GM12878 (cell line): Measurements from ENCODE around the gene DRAP1. TPM values are rescaled to one million over a fixed set of nuclear protein-coding genes. Genes with fewer than 3 reads are reported as not detected.

Source experiments
- ATAC-seq: fragments of 200-7000 bp; cut with Tn5 transposase; 3 replicates; pipeline ENCODE4 v1.9.1; 2020; ENCODE audit warnings: mild to moderate bottlenecking, moderate library complexity
- BruUV-seq: library from RNA; stranded (reverse); fragments of 400-500 nt; replicated peaks from 2 replicates; lab custom pipeline; 2021; lab: Mats Ljungman, UMichigan
- CTCF ChIA-PET: fragments of 300-600 bp; sonication (Branson Sonifier 250); formaldehyde crosslinking; extraction: SDS; loops from one replicate; lab custom pipeline; 2021; ENCODE audit warnings: inconsistent platforms; lab: Yijun Ruan, JAX
- POLR2A ChIA-PET: fragments of 350-600 bp; formaldehyde crosslinking; extraction: SDS; loops from one replicate; lab custom pipeline; 2021; ENCODE audit warnings: inconsistent platforms; lab: Charles Lee
- RAD21 ChIA-PET: fragments of 300-600 bp; sonication (Branson Sonifier 250); formaldehyde crosslinking; loops from one replicate; lab custom pipeline; 2023; ENCODE audit warnings: antibody characterized with exemption; ENCODE audit not compliant: unreplicated experiment; lab: Charles Lee
- SMC1A ChIA-PET: fragments of 300-600 bp; sonication (Branson Sonifier 250); formaldehyde crosslinking; loops from one replicate; lab custom pipeline; 2023; ENCODE audit not compliant: unreplicated experiment, uncharacterized antibody; lab: Charles Lee
- DNase-seq: peaks from one replicate; pipeline ENCODE4 v3.0.0-alpha.2; 2011; ENCODE audit warnings: low read depth, low spot score
- FAIRE-seq: peaks from 3 replicates; lab custom pipeline; 2011; peaks lifted over from hg19 to GRCh38; lab: Jason Lieb, UNC
- H2AFZ ChIP-seq: 2 replicates; pipeline ENCODE4 v1.6.0; 2011; ENCODE audit warnings: low read depth, low read length, control low read depth; ENCODE audit not compliant: control insufficient read depth
- H3K27ac ChIP-seq: 2 replicates; pipeline ENCODE4 v1.5.1; 2011; ENCODE audit warnings: control low read depth; ENCODE audit not compliant: control insufficient read depth, insufficient read depth
- H3K27me3 ChIP-seq, 2 experiments: replicated peaks in 1 of 2; 2 replicates each; pipeline versions ENCODE4 v1.6.0 to v1.6.1; 2011; ENCODE audit warnings: low read length in 1 of 2; ENCODE audit not compliant: control insufficient read depth in 2 of 2, insufficient read depth in 2 of 2
- H3K36me3 ChIP-seq, 2 experiments: 2 replicates each; pipeline ENCODE4 v1.5.1; 2011; ENCODE audit warnings: low read length in 1 of 2; ENCODE audit not compliant: control insufficient read depth in 2 of 2, insufficient read depth in 2 of 2
- H3K4me1 ChIP-seq: 2 replicates; pipeline ENCODE4 v1.6.1; 2011; ENCODE audit warnings: mild to moderate bottlenecking, low read length, moderate library complexity, mixed read lengths; ENCODE audit not compliant: control insufficient read depth, insufficient read depth
- H3K4me2 ChIP-seq: 2 replicates; pipeline ENCODE4 v1.6.0; 2011; ENCODE audit warnings: control low read depth; ENCODE audit not compliant: control insufficient read depth, insufficient read depth
- H3K4me3 ChIP-seq: fragments of 200-600 bp; sonication (generic); 2 replicates; pipeline ENCODE4 v1.5.1; 2016
- H3K79me2 ChIP-seq: 2 replicates; pipeline ENCODE4 v1.6.0; 2011; ENCODE audit warnings: low read length; ENCODE audit not compliant: control insufficient read depth, insufficient read depth
- H3K9ac ChIP-seq: 2 replicates; pipeline ENCODE4 v1.8.0; 2011; ENCODE audit warnings: low read length, control low read depth, mixed read lengths; ENCODE audit not compliant: control insufficient read depth, insufficient read depth
- H3K9me3 ChIP-seq: replicated peaks from 3 replicates; pipeline ENCODE4 v1.5.1; 2011; ENCODE audit warnings: mild to moderate bottlenecking, low read length; ENCODE audit not compliant: control insufficient read depth, insufficient read depth
- H4K20me1 ChIP-seq: 2 replicates; pipeline ENCODE4 v1.6.0; 2011; ENCODE audit not compliant: control insufficient read depth, insufficient read depth
- ATF7 ChIP-seq: fragments of 450-650 bp; IDR thresholded peaks from 2 replicates; pipeline ENCODE4 v1.6.1; 2016; ENCODE audit warnings: low read depth, mild to moderate bottlenecking
- BHLHE40 ChIP-seq, 2 experiments: fragments of 450-650 bp in 1 of 2; IDR thresholded peaks; 2 replicates each; pipeline ENCODE4 v1.6.1; 2011 to 2017; ENCODE audit warnings: low read depth in 2 of 2, borderline replicate concordance in 1 of 2, improper control_type of control experiment in 1 of 2, low read length in 1 of 2, mild to moderate bottlenecking in 1 of 2
- BRCA1 ChIP-seq: IDR thresholded peaks from 2 replicates; pipeline ENCODE4 v1.6.1; 2011; ENCODE audit warnings: low read depth, low read length, improper control_type of control experiment
- CEBPB ChIP-seq, 2 experiments: fragments of 150-350 bp in 1 of 2; IDR thresholded peaks; 2 replicates each; pipeline ENCODE4 v1.6.1; 2012 to 2014; ENCODE audit warnings: low read depth in 2 of 2, low read length in 2 of 2, borderline replicate concordance in 1 of 2, inconsistent platforms in 1 of 2
- CHD2 ChIP-seq: IDR thresholded peaks from 2 replicates; pipeline ENCODE4 v1.6.1; 2011; ENCODE audit warnings: low read depth, low read length, improper control_type of control experiment, borderline replicate concordance
- ESRRA ChIP-seq: IDR thresholded peaks from 2 replicates; pipeline ENCODE4 v1.6.1; 2012; ENCODE audit warnings: mild to moderate bottlenecking, low read length, improper control_type of control experiment
- FOS ChIP-seq: IDR thresholded peaks from 3 replicates; pipeline ENCODE4 v1.6.1; 2011; ENCODE audit warnings: borderline replicate concordance; ENCODE audit not compliant: insufficient read length; ENCODE audit errors: extremely low read depth
- FOXM1 ChIP-seq: IDR thresholded peaks from 2 replicates; pipeline ENCODE4 v1.6.1; 2012; ENCODE audit warnings: low read depth, mild to moderate bottlenecking, inconsistent platforms, low read length, moderate library complexity
- LARP7 ChIP-seq: fragments of 450-650 bp; IDR thresholded peaks from 2 replicates; pipeline ENCODE4 v1.6.1; 2017; ENCODE audit warnings: mild to moderate bottlenecking
- MYB ChIP-seq: fragments of 150-350 bp; IDR thresholded peaks from 2 replicates; pipeline ENCODE4 v1.6.1; 2014; ENCODE audit warnings: mild to moderate bottlenecking, low read depth, low read length, borderline replicate concordance
- NBN ChIP-seq: fragments of 450-650 bp; IDR thresholded peaks from 2 replicates; pipeline ENCODE4 v1.6.1; 2016
- PAX5 ChIP-seq: IDR thresholded peaks from 2 replicates; pipeline ENCODE4 v1.6.1; 2011; ENCODE audit warnings: low read depth, low read length, borderline replicate concordance
- PAX8 ChIP-seq: fragments of 450-650 bp; IDR thresholded peaks from 2 replicates; pipeline ENCODE4 v1.6.1; 2017; ENCODE audit warnings: mild to moderate bottlenecking, moderate library complexity
- RAD21 ChIP-seq: IDR thresholded peaks from 2 replicates; pipeline ENCODE4 v1.6.1; 2011; ENCODE audit warnings: mild to moderate bottlenecking, low read depth, low read length, moderate library complexity; ENCODE audit not compliant: insufficient read depth
- RELA ChIP-seq: fragments of 450-650 bp; IDR thresholded peaks from 2 replicates; pipeline ENCODE4 v1.8.0; 2014; ENCODE audit warnings: borderline replicate concordance; ENCODE audit not compliant: partially characterized antibody
- SPI1 ChIP-seq: IDR thresholded peaks from 2 replicates; pipeline ENCODE4 v1.6.1; 2011; ENCODE audit warnings: low read depth, mild to moderate bottlenecking, low read length, moderate library complexity, borderline replicate concordance; ENCODE audit not compliant: insufficient read depth
- TARDBP ChIP-seq: IDR thresholded peaks from 2 replicates; pipeline ENCODE4 v1.6.1; 2016; ENCODE audit warnings: borderline replicate concordance
- WGBS: methylation state at CpG from one replicate; pipeline ENCODE4 v1.1.6; 2016; ENCODE audit warnings: low lambda C conversion rate; ENCODE audit not compliant: insufficient replicate concordance, insufficient coverage; ENCODE audit errors: missing lambda C conversion rate; 5-methylcytosine and 5-hydroxymethylcytosine counted together
- in situ Hi-C: fragments of 300-500 bp; cut with MboI; formaldehyde crosslinking; loops from 9 replicates; pipeline ENCODE4 v1.14.3; 2018; ENCODE audit warnings: mixed read lengths
- intact Hi-C: fragments of 100-400 bp; cut with micrococcal nuclease; formaldehyde crosslinking; loops from one replicate; pipeline ENCODE4 v1.14.2; 2022; ENCODE audit not compliant: unreplicated experiment
- polyA plus RNA-seq, 11 experiments: library from polyadenylated mRNA; depleted of rRNA in 4 of 11; unstranded in 6 of 11; stranded (reverse) in 5 of 11; fragments of >200 nt; fragmentation: Nextera tagmentation in 4 of 11; fragmentation: Illumina TruSeq in 1 of 11; extraction: Ambion mirVana in 4 of 11; extraction: Trizol in 1 of 11; gene quantifications; 1 replicate in 1 of 11; 2 replicates in 10 of 11; pipeline versions ENCODE4 v1.2.1 to v1.2.3, GENCODE V29; 2011 to 2016; ENCODE audit warnings: inconsistent platforms in 2 of 11, missing spikeins in 2 of 11, low read depth in 1 of 11
- total RNA-seq, 4 experiments: library from RNA; depleted of rRNA in 3 of 4; stranded (reverse); fragments of >200 nt in 3 of 4; fragmentation: Illumina TruSeq in 1 of 4; extraction: Trizol in 1 of 4; gene quantifications; 2 replicates each; pipeline versions ENCODE4 v1.2.1 to v1.2.3, GENCODE V29; 2013 to 2021
- TF ChIP-seq, protein P1 (sequence below): fragments of 450-650 bp; formaldehyde crosslinking; IDR thresholded peaks from 2 replicates; pipeline ENCODE4 v1.5.0; 2022; ENCODE audit warnings: mild to moderate bottlenecking, missing genetic modification characterization

Gene DRAP1
- total and polyA plus RNA-seq, 10 of the 15 experiments (the other 5 are each of a cell fraction or from before 2014, with no cell fraction given) = 9.4 to 163 (median 114) TPM

DNA sequence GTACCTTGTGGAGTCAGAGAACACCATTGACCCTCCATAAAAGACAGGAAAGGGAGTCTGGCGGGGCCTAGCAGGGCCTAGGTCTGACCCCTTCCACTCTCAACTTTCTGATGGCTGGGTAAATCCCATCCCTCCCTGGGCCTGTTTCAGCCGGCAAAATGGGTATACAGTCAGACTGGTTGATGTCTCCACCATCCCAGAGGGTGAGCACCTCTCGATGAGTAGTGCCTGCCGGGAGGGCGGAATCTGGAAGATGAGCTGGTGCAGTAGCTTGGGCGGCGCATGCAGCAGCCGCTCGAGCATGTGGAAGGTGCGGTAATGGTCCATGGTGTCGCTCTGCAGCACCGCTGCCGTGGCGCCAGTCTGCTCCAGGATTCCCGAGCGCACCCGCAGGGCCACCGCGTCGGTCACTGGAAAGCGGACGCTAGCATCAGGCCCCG lies 31.5 kb upstream of the DRAP1 start (continued):
- TF ChIP-seq ESRRA = no peak

DNA sequence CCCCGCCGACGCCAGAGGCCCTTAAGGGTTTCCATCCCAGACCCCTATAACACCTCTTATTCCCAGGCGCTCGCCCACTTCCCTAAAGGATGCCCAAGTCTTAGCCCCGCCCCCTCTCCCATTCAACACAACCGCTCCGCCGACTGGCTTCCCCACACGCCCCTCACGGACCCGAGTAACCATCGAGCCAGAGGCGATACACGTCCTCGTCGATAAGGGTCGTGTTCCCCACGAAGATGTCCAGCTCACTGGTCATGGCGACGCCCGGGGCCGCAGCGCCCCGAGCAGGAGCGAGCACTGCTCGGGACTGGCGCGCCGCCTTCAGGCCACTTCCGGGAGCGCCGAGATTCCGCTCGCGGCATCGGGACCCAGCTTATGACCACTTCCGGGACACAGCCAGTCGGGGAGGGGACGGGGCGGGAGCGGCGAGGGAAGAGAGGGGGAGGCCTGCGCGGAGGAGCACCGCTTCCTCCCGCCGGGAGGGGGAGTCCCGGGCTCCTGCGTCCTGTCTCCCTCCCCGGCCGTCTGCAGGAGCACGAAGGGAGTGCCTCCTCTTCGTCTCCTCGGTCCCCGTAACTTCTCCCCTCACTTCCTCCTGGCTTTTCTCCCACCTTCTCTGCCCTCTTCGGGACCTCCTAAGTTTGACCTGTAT lies 30.9 kb upstream of the DRAP1 start, which contains the start of gene FIBP:
FIBP (minus strand) TSS at position 309 of the 652 bp plus-strand sequence; CDS start at position 256, 53 bp downstream.
- peaks cover 48% of the 10 kb centered on the region for H3K79me2 ChIP-seq
- in situ Hi-C loops = no loop called here
- TF ChIP-seq, protein P1, sequence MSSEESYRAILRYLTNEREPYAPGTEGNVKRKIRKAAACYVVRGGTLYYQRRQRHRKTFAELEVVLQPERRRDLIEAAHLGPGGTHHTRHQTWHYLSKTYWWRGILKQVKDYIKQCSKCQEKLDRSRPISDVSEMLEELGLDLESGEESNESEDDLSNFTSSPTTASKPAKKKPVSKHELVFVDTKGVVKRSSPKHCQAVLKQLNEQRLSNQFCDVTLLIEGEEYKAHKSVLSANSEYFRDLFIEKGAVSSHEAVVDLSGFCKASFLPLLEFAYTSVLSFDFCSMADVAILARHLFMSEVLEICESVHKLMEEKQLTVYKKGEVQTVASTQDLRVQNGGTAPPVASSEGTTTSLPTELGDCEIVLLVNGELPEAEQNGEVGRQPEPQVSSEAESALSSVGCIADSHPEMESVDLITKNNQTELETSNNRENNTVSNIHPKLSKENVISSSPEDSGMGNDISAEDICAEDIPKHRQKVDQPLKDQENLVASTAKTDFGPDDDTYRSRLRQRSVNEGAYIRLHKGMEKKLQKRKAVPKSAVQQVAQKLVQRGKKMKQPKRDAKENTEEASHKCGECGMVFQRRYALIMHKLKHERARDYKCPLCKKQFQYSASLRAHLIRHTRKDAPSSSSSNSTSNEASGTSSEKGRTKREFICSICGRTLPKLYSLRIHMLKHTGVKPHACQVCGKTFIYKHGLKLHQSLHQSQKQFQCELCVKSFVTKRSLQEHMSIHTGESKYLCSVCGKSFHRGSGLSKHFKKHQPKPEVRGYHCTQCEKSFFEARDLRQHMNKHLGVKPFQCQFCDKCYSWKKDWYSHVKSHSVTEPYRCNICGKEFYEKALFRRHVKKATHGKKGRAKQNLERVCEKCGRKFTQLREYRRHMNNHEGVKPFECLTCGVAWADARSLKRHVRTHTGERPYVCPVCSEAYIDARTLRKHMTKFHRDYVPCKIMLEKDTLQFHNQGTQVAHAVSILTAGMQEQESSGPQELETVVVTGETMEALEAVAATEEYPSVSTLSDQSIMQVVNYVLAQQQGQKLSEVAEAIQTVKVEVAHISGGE = peak; percentile 57
- TF ChIP-seq CEBPB (IDR thresholded peaks at IDR 0.05; ENCODE audit: borderline replicate concordance in 1 of 2, low read depth in 2 of 2, low read length in 2 of 2) (no peak), PAX8 (no peak), SPI1 (peak; percentile 31; the same call in 1 of the 2 replicates), NBN (peak; percentile 86), BRCA1 (no peak), BHLHE40 (IDR thresholded peaks at IDR 0.05; ENCODE audit: borderline replicate concordance in 1 of 2, low read depth in 2 of 2, low read length in 1 of 2) (peak; percentile 7 to 66; a peak in 2 of 4 replicates), PAX5 (no peak), MYB (no peak), RELA (no peak), RAD21 (peak; percentile 45), FOXM1 (no peak), FOS (no peak), LARP7 (0 out of 2 replicates have a peak, but pooled peaks have one; percentile 54), ATF7 (peak; percentile 32; the same call in 1 of the 2 replicates), TARDBP (no peak), CHD2 (peak; percentile 46; the same call in 1 of the 2 replicates)

More for the DNA sequence above, 30.9 kb upstream of the DRAP1 start, which contains the start of gene FIBP:
- ChIA-PET CTCF (interaction anchor here (0.6 to 11.0 kb wide), 24 partner anchors 11 to 274 kb away, joined by 3 to 167 read pairs (median 6); partner anchors contain the start of genes CFL1, FOSL1, MUS81 and SART1), SMC1A (interaction anchor here (0.6 to 6.7 kb wide), 12 partner anchors 12 to 273 kb away, joined by 3 to 52 read pairs (median 8); partner anchors contain the start of genes CFL1, FOSL1, KAT5 and MUS81), RAD21 (interaction anchor here (0.6 to 8.0 kb wide), 22 partner anchors 10 to 247 kb away, joined by 3 to 76 read pairs (median 4); partner anchors contain the start of genes BANF1, CFL1, EIF1AD and KAT5), POLR2A (interaction anchor here (0.5 to 7.4 kb wide), 35 partner anchors 9 to 1141 kb away, joined by 3 to 155 read pairs (median 5); partner anchors contain the start of genes BANF1, C11orf68, CFL1 and EIF1AD)
- Histone ChIP-seq H3K9me3 (no peaks in the 10 kb centered on the region), H3K36me3 (peaks cover 12 to 21% of the 10 kb centered on the region in 2 experiments), H3K9ac (peak within 1 kb of the TSS; percentile 73), H2AFZ (peak within 1 kb of the TSS; percentile 97), H3K4me1 (peaks cover 29% of the 10 kb centered on the region), H3K27ac (peak within 1 kb of the TSS; percentile 84), H3K4me2 (peak within 1 kb of the TSS; percentile 88), H3K4me3 (peak within 1 kb of the TSS; percentile 90), H4K20me1 (no peaks in the 10 kb centered on the region), H3K27me3 (no peaks in the 10 kb centered on the region)
- no TSS peak for BruUV-seq
- under 1% methylated on average over 46 of the region's 57 CpGs for WGBS
- intact Hi-C loops = loop anchor here (1.0 to 2.0 kb wide), 3 partner anchors 29 to 101 kb away; partner anchors contain the start of genes CFL1 and SART1
- FAIRE-seq (peak; percentile 13), DNase-seq (peak; percentile 83), ATAC-seq (peak; percentile 69)
